22Rv1 (cell line): ENCODE measurements around the gene MEOX1.

Experiments
- H3K27ac ChIP-seq: fragments of 450-650 bp; 2 replicates; pipeline ENCODE4 v1.5.1; 2017
- CTCF ChIP-seq: fragments of 450-650 bp; IDR thresholded peaks from 2 replicates; pipeline ENCODE4 v1.5.1; 2017; ENCODE audit warnings: mild to moderate bottlenecking
- ZFX ChIP-seq: fragments of 450-650 bp; IDR thresholded peaks from 2 replicates; pipeline ENCODE4 v1.6.1; 2017; ENCODE audit warnings: antibody characterized with exemption, borderline replicate concordance

The MEOX1 gene

GRCh38 chr17:43671031-43671692 lies 9.4 kb upstream of the MEOX1 start:
- TF ChIP-seq CTCF, result no peak
- no peak overlapping the region for H3K27ac ChIP-seq

GRCh38 chr17:43670645-43671030 lies 8.9 kb upstream of the MEOX1 start:
- no peak overlapping the region for H3K27ac ChIP-seq
- TF ChIP-seq ZFX, result no peak
- no peak for TF ChIP-seq CTCF

- TF ChIP-seq CTCF, result no peak
- no peak for TF ChIP-seq ZFX
- H3K27ac ChIP-seq, result no peak overlapping the region
Measured at GRCh38 chr17:43669971-43670644, 8.4 kb upstream of the MEOX1 start.

GRCh38 chr17:43667947-43668348 lies 6.2 kb upstream of the MEOX1 start:
- H3K27ac ChIP-seq, result no peak overlapping the region
- no peak for TF ChIP-seq CTCF

- TF ChIP-seq CTCF (no peak), ZFX (no peak)
- H3K27ac ChIP-seq, result no peak overlapping the region
Measured at GRCh38 chr17:43667506-43667905, 5.8 kb upstream of the MEOX1 start.

- H3K27ac ChIP-seq, result no peak overlapping the region
- TF ChIP-seq CTCF, result no peak
- TF ChIP-seq ZFX, result no peak
Measured at GRCh38 chr17:43665937-43666236, 4.2 kb upstream of the MEOX1 start.

GRCh38 chr17:43665084-43665936 lies 3.6 kb upstream of the MEOX1 start:
- no peak for TF ChIP-seq CTCF
- no peak for TF ChIP-seq ZFX
- H3K27ac ChIP-seq, result no peak overlapping the region
